ENCODE measurements around the gene CASD1.
A peak's percentile ranks its signal among the peaks of the same experiment; 100 is the strongest.

CASD1 gene

GRCh38 chr7:94577357-94577756 lies 67.7 kb downstream of the CASD1 start:
- no peak for TF ChIP-seq CTCF (conservative IDR thresholded peaks at IDR 0.05; ENCODE audit: low read length)
- no peak for DNase-seq (ENCODE audit: low read depth)
- no peak overlapping the region for H3K4me3 ChIP-seq (ENCODE audit: low read length)

GRCh38 chr7:94578614-94579013 lies 69.0 kb downstream of the CASD1 start:
- no peak overlapping the region for H3K4me3 ChIP-seq (ENCODE audit: low read length)
- DNase-seq (ENCODE audit: low read depth): no peak
- no peak for TF ChIP-seq CTCF (conservative IDR thresholded peaks at IDR 0.05; ENCODE audit: low read length)

- no peak for DNase-seq (ENCODE audit: low read depth)
- no peak for TF ChIP-seq CTCF (conservative IDR thresholded peaks at IDR 0.05; ENCODE audit: low read length)
- no peak overlapping the region for H3K4me3 ChIP-seq (ENCODE audit: low read length)
Observed at GRCh38 chr7:94579470-94579869, 69.9 kb downstream of the CASD1 start.

- no peak overlapping the region for H3K4me3 ChIP-seq (ENCODE audit: low read length)
- TF ChIP-seq CTCF (conservative IDR thresholded peaks at IDR 0.05; ENCODE audit: low read length): no peak
- peak; percentile 63 for DNase-seq (ENCODE audit: low read depth)
Observed at GRCh38 chr7:94580601-94581000, 71.0 kb downstream of the CASD1 start.

GRCh38 chr7:94584113-94584512 lies 74.5 kb downstream of the CASD1 start:
- no peak overlapping the region for H3K4me3 ChIP-seq (ENCODE audit: low read length)
- TF ChIP-seq CTCF (conservative IDR thresholded peaks at IDR 0.05; ENCODE audit: low read length): no peak
- DNase-seq (ENCODE audit: low read depth): peak; percentile 63

- H3K4me3 ChIP-seq (ENCODE audit: low read length): no peak overlapping the region
- no peak for TF ChIP-seq CTCF (conservative IDR thresholded peaks at IDR 0.05; ENCODE audit: low read length)
- no peak for DNase-seq (ENCODE audit: low read depth)
Observed at GRCh38 chr7:94588075-94588474, 78.5 kb downstream of the CASD1 start.

GRCh38 chr7:94590526-94591162 lies 81.0 kb downstream of the CASD1 start:
- DNase-seq (ENCODE audit: low read depth): no peak
- H3K4me3 ChIP-seq (ENCODE audit: low read length): no peak overlapping the region
- no peak for TF ChIP-seq CTCF (conservative IDR thresholded peaks at IDR 0.05; ENCODE audit: low read length)
